ENCODE measurements around the gene ROR2.

GRCh38 chr9:91913986-91914385 is 36.0 kb downstream of the ROR2 start:
- TF ChIP-seq CTCF (conservative IDR thresholded peaks at IDR 0.05; ENCODE audit: low read length) (no peak), EZH2phosphoT487 (IDR thresholded peaks at IDR 0.05; ENCODE audit: borderline replicate concordance) (no peak)
